ENCODE measurements around the gene NF2.
"Not testable (repeated sequence)": the region's sequence is repeated elsewhere in the genome, so short reads cannot be mapped to it uniquely, and the experiment has no call there.

The NF2 gene

DNA sequence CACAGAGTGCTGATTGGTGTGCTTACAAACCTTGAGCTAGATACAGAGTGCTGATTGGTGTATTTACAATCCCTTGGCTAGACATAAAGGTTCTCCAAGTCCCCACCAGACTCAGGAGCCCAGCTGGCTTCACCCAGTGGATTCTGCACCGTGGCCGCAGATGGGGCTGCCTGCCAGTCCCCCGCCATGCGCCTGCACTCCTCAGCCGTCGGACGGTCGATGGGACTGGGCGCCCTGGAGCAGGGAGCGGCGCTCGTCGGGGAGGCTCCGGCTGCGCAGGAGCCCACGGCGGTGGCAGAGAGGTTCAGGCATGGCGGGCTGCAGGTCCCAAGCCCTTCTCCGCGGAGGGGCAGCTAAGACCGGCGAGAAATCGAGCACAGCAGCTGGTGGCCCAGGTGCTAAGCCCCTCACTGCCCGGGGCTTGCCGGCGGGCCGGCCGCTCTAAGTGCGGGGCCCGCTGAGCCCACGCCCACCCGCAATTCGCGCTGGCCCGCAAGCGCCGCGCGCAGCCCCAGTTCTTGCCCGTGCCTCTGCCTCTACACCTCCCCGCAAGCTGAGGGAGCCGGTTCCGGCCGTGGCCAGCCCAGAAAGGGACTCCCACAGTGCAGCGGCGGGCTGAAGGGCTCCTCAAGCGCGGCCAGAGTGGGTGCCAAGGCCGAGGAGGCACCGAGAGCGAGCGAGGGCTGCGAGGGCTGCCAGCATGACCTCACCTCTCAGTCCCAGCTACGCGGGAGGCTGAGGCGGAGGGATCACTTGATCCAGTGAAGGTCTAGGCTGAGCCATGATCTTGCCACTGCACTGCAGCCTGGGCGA lies 5.4 kb upstream of the NF2 start:
- not testable (repeated sequence) for DNase-seq

DNA sequence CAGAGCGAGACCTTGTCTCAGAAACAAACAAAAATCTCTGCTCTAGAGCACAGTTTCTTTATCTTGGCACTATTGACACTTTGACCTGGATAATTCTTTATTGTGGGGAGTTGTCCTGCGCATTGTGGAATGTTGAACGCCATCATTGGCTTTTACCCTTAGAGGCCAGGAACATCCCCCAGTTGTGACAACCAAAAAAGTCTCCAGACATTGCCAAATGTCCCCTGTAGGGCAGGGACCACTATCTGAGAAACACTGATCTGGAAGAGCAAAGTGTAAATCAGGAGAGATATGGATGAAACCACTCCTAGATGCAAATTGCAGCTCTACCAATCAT lies 4.8 kb upstream of the NF2 start:
- no peak for DNase-seq

DNA sequence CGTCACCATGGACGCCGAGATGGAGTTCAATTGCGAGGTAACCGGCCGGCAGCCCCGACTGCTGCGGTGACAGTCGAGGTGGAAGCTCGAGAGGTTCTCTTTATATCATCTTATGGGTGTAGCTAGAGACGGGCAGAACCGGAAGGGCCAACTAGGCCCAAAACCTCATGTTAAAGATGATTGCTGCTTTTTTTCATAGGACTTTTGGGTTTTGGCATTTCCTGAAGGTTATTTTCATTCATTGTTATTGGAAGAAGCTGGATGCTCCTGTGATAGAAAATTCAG lies 585 bp downstream of the NF2 start:
- no peak for DNase-seq

DNA sequence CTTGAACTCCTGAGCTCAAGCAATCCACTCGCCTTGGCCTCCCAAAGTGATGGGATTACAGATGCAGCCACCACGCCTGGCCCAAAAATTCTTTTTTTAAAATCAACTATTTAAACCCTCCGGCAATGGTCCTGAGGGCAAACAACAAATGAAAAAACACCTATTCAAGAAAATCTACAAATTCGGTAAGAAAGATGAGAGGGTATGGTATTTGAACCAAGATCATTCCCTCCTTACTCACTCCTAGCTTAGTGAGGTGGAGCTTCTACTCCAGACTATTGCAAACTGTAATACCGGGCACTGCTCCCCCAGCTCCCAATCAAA lies 2.1 kb downstream of the NF2 start:
- no peak for DNase-seq

DNA sequence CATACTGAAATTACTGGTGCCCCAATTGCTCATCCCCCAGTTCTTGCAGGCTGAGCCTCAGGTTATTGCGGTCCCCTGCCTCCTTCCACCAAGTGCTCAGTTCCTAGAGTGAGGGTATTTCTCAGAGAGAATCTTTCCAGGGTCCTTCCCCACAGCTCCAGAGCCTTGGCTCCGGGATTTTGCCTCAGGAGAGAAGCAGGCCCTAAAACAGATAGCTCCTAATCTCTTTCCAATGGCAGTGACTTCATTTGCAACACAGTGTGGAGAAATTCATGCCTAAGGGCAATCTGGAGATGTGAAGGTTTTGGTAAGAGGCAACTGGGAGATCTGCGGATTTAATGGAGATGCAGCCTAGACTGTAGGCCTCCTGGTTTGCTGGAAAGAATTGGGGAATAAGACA lies 2.9 kb downstream of the NF2 start:
- DNase-seq = no peak

DNA sequence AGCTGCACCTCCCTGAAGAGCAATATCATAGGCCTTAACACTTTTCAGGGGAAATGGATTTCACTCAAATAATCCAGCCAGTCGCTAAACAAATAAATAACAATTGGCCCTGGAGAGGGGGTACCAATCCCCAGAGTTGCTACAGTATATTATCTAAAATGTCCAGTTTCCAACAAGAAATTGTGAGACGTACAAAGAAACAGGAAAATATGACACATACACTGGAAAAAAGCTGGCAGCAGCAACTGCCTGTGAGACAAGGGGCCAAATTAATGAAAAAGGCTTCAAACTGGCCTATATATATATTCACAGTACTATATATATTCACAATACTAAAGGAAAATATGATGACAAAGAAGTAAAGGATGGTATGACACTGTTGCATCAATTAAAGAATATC lies 4.0 kb downstream of the NF2 start:
- no peak for DNase-seq

DNA sequence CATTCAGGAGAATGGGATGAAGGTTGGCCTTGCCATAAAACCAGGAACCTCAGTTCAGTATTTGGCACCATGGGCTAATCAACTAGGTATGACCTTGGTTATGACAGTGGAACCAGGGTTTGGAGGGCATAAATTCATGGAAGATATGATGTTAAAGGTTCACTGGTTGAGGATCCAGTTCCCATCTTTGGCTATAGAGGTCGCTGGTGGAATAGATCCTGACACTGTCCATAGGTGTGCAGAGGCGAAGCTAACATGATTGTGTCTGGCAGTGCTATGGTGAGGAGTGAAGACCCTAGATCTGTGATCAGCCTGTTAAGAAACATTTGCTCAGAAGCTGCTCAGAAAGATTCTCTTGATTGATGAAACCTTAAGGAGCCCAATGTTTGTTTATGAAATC lies 5.7 kb downstream of the NF2 start:
- no peak for DNase-seq

DNA sequence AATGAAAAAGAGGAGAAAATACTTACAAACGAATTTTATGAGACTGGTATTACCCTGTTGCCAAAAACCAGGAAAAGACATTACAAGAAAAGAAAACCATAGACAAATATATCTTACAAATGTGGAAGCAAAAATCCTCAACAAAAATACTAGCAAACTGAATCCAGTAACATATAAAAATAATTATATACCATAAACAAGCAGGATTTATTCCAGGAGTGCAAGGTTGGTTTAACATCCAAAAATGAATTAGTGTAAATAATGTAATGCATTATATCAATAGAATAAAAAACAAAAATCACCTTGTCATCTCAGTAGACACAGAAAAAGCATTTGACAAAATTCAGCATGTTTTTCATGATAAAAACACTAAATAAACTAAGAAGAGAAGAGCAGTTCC lies 7.3 kb downstream of the NF2 start:
- no peak for DNase-seq

DNA sequence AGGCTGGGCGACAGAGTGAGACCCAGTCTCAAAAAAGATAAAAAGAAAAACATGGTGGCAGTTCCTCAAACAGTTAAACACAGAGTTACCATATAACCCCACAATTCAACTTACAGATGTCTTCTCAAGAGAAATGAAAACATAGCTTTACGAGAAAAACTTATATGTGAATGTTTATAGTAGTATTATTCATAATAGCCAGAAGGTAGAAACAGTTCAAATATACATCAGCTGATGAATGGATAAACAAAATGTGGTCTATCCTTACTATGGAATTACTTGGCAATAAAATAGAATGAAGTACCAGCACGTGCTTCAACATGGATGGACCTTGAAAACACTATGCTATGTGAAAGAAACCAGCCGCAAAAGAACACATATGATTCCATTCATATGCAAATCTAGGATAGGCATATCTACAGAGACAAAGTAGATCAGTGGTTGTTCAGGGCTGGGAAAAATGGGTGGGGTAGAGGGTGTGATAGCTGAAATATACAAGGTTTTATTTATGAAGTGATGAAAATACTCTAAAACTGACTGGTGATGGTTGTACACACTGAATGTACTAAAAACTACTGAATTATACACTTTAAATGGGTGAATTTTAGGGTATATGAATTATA lies 12.4 kb downstream of the NF2 start:
- DNase-seq = no peak

DNA sequence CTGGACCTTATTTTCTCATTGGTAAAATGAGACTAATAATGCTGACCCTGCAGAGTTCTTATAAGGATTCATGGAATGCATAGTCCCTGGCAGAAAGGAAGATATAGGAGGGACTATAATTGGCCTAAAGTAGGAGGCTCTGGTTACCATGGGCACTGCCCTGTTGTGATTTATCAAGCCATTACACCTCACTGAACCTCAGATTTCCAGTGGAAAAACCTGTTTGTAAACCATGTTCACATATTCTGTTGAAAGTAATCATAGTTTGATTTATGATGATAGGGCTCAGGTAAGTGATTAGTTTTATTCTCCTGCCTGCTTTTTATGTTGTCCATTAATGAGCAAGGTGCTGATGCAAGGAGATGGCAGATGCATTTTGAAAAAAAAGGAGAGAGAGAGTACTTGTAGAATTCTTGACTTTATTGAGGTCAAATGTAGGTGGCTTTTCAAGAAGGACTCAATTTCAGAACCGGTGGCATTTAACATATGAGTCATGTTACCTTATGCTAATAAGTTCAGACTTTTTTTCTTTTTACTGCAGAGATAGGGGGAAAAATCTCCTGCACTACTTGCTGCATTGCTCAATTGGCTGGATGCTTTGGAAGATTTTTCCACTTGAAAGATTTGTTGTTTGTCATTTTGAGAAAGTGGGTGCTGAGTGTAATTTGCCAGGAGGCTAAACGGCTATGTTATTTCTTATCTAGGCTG lies 14.6 kb downstream of the NF2 start:
- no peak for DNase-seq

DNA sequence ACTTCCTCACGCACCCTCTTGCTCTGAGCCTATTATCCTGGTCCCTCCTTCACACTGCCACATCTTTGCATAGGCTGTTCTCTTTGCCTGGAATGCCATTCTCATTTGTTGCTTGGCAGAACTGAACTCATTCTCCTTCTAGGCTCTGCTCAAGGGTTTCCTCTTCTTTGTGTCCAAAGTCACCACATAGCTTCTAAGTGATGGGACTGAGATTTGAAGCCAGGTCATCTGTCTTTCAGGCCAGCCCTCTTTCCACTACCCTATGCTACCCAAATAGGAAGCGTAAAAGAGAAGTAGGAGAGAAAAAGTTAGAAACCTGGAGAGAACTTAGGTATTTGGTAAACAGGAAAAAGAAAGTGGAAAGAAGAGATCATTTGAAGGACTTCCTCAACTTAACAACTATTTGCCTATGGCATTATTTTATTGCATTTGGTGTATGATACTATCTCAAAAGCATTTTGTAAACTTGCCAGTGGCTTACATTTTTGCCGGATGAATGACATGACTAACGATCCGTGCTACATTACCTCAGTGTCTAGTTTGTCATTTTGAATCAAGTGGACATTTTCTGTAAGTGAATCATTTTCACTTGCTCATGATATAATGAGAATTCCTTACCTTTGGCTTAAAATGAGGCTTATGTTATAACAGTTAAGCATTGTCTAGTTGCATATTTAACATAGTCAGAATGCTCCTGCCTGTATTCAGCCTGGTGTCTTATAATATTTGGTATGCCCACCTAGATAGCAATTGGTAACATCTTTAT lies 18.5 kb downstream of the NF2 start:
- DNase-seq = no peak

DNA sequence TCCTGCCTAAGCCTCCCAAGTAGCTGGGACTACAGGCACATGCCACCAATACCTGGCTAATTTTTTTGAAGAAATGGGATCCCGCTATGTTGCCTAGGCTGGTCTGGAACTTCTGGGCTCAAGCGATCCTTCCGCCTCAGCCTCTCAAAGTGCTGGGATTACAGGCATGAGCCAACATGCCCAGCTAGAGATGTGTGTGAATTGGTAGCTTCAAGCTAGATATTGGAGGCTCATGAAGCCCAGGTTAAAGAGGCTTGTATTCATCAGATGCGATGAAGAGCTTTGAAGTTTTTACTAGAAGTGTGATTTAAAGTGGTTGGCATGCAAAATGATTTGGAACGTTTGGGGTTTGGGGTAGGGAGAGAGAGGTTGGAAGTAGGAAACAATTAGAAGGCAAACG lies 19.6 kb downstream of the NF2 start:
- DNase-seq = no peak

DNA sequence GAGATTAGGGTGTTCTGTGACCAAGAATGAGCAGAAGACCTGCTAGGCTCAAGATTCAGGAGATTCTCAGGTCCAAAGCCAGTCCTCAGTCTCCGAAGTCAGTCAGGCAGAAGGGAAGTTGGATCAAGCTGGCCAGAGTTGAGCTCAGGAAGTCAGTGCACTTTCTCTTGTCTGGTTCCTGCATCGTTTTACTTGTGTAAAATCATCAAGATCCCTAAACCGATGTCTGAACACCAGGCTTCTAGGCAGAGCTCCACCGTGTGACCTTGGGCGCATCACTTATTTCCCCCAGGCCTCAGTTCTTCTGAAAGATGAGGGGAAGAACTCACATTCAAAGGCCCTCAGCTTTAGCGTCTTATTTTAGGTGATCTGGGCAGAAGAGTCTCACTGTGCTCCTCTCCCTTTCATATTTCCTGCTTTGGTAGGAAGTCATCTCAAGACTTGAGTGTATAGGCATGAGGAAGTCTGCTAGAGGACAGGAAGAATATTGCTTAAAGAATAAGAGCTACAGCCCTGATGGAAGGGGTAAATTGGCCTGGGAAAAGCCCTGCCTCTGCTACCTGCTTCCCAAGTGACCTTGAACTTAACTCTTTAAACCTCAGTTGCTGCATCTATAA lies 20.2 kb downstream of the NF2 start:
- DNase-seq = no peak

DNA sequence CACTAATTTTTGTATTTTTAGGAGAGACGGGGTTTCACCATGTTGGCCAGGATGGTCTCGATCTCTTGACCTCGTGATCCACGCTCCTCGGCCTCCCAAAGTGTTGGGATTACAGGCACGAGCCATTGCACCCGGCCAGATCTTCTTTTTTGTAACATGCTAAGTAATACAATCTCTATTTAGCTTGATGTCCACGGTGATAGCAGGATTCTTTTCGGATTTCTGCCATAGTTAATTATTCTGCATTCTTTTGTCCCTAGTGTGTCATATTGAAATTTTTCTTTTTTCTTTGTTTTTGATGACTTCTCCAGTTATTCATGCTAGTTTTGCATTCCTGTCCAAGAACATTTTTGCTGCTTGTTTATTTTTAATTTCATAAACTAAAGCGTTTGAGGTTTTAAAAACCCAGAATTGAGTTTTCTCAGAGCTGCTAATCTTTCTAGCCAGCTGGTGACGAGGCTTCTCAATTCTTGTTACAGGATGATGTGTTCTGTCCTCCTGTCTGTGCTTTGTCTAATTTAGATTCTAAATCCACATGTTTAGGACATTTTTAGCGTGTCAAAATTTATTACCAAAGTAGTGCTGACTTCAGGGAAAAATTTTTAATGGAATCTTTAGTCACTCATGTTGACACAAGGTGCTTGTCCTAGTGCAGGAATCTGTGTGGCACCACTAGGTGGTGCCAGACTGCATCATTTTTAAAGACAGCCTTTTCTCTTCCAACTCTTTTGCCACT lies 21.8 kb downstream of the NF2 start:
- DNase-seq = peak; percentile 41

DNA sequence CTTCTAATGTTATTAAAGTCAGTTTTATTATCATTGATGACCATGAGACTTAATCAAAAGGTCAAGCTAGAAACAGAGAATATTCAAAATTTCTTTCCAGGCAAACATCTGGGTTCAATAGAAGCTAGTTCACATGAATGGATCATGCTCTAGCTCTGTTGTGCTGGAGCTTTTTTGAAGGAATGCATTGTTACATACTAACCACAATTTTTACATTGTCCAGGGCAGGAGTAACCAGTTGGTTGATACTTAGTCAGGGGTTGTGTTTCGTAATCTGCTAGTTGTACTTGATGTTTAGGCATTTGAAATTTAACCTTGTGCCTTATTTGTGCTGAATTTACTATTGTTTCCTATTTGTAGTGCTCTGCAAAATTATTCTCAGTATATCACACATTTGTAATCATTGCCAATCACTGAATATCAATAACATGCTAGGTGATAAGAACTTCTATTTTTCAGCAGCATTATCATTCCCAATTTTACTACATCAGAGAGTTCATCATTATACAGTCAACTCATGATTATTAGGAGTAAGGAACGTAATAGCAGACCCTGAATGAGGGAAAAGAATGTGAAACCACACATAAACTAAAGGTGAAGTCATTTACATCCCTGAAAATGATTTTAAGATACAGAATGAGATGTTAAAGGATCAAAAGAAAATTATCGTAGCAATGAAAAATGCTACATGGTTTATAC lies 23.2 kb downstream of the NF2 start:
- no peak for DNase-seq

DNA sequence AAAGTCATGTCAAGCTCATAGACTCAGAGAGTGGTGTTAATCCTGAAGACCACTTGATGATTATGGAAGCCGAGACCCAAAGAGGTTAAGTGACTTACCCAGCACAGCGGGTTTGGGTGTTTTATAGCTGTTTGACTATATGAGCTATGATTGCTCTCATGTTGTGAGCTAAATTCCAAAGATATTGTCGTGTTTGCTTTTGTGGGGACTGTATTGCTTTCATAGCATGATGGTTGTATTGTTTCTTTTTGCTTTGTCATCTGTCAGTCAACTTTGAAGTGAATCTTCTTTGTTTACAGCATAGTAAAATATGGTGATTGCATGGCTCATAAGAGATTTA lies 23.7 kb downstream of the NF2 start:
- DNase-seq = no peak

DNA sequence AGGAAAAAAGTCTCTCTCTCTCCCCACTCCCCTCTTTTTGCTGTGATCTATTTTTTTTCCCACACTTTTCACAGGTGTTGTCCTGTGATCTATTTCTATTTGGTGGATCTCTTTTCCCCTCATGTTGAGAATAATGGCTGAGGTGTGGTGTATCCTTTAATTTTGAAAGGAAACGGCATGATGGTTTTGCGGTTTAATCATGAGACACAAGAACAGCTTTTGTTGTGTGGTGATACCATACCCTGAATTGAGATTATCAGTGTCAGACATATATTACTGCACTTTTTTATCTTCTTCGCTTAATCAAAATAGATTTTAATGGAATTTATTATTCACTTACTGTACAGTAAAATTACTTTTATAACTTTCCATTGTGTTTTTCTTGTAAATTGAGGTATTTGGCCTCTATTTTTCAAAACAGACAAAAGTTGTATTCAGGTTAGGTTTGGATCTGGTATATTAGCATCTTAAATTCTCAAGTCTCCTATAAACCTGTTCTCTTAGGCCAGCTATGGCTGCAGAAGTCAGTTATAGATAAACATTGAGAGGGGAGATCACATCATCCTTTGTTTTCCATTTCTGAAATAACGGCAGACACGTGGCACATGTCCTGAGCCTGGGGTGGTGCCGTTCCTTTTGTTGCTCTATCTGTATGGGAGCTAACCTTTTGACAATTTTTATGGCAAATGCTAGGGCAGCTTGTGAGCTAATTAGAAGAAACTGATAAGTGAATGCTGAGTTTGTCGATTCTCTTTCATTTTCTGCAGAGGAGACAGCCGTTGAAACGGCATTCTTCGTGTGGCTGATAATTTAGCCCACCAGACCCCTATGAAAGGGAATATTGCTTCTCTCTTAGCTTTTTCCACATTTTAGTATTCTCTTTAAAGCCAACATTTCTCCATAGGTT lies 25.8 kb downstream of the NF2 start:
- no peak for DNase-seq

DNA sequence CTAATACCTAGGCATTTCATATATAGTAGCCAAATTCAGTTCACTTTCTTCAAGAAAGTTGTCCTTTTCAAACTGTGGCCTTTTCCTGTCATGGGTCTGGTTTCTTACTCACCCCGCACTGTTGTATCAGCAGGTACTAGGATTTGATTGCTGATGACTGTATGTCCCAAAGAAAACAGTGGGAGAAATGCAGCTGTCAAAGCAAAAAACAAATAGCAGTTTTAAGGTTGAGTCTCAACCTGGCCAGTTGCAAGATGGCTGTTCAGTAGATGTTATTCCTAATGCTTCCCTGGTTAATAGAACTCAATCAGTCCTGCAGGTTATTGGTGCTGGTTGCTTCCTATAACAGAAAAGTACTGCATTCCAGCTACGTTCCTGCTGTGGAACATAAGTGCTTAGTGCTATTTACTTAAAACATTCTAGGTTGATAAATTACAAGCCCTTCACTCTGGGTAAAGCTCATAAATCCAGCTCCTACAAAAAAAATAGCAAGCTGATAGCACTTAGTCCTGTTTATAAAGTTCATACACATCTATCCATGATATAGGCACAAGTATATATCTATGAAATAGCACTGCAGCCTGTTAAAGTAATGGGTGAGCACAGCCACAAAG lies 26.6 kb downstream of the NF2 start:
- DNase-seq = no peak

DNA sequence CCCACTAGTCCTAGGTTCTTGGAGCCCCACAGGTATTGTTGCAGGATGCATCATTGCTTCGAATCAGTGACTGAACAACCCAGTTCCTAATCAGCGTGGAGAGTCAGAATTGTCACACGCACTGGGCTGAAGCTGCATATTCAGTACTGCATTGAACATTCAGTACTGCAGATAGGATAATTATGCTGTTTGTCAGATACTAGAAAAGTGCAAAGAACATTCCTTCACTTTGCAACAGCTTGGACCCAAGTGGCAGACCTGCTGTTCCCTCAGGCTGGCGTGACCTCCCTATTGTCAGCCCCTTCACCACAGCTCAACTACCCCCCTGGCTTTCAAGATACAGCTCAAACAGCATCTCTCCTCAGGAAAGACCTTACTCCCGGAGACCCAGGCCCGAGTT lies 27.6 kb downstream of the NF2 start:
- DNase-seq = no peak

DNA sequence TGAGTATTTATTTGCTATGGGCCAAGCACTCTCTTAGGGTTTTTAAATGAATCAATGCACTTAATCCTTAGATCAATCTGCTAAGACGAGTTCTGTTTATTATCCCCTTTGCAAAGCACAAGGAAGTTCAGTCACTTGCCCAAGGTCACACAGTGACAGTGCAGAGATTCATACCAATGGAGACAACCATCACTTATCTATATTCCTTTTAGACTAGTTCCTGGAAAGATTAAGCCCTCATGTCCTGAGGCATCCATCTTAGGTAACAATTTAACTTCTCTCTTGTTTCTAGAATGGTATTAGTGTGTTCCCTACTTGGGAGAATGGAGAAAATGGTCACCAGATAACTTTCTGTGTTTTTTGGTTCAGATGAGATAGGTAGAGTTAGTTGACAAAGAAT lies 28.3 kb downstream of the NF2 start:
- no peak for DNase-seq

DNA sequence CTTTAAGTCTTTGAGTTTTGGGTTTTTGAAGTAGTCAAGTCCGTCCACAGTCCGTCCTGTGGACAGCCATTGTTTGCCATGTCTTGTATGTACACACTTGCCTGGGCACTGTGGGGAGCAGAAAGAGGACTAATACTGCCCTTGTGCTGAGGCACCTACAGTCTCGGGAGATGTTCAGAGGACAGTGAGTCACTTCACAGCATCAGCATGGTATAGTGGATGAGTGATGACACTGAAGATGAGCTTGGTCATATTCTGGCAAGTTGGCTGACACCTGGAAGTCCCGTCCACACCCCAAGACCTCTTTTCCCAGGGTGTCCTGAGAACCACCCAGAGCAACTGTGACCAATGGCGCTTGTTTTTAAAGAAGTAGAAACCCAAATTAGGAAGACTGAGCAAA lies 29.2 kb downstream of the NF2 start:
- DNase-seq = no peak
